ENCODE data around the gene RHOU.
"Not testable (repeated sequence)": the region's sequence is repeated elsewhere in the genome, so short reads cannot be mapped to it uniquely, and the experiment has no call there.

The RHOU gene

DNA sequence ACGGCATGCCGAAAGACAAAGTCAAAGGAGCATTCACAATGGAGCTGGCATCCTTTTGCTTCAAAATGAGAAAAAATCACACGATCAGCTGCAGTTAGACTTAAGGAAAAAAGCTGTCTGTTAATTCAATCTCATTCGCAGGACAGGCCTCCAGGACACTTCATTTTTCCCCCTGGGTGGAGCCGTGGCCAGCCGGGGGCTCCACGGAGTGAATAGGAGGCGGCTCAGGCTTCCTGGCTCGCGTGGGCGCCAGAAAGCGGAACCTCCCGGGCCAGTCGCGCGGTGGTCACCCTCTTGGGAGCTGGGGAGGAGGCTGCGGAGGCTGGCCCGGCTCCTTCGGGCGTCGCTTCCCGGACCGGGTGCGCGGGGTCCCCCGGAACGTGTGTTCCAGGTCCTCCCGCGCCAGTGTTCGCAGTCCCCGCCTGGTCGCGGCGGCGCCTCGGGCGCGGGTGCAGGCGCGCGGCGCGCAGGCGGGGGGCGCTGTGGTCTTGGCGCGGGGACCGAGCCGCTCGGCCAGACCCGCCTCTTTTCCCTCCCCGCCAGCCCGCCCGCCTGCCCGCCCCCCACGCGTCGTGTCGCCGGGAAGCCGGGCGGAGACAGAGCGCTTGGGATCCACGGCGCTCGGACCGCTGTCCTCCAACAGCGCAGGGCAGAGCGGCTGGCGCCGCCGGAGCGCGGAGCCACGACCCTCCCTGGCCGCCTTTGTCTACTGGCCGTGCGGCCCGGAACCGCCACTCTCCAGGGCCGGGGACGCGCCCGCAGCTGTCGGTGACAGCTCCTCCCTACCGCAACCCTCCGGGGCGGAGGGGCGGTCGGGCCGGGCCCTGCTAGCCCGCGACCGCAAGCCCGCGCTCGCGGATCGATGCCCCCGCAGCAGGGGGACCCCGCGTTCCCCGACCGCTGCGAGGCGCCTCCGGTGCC, at the start of gene RHOU:
TSS of gene RHOU (plus strand) at position 599 of the 921 bp plus-strand sequence. CDS start at position 863, 264 bp downstream.
- DNase-seq: peak; percentile 67

GRCh38 chr1:228687587-228687986, 47.7 kb upstream of the RHOU start:
- DNase-seq: no peak

- no peak for DNase-seq
Measured at GRCh38 chr1:228689255-228689654, 46.0 kb upstream of the RHOU start.

DNA sequence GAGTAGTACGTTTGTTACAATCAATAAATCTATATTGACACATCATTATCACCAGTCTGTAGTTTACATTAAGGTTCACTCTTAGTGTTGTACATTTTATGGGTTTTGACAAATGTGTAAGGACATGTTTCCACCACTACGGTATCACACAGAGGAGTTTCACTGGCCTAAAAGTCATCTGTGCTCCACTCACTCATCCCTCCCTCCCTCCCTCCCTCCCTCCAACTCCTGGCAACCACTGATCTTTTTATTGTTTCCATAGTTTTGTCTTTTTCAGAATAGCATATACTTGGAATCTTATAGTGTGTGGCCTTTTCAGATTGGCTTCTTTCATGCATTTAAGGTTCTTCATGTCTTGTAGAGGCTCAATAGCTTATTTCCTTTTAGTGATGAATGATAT, 44.1 kb upstream of the RHOU start:
- no peak for DNase-seq

DNA sequence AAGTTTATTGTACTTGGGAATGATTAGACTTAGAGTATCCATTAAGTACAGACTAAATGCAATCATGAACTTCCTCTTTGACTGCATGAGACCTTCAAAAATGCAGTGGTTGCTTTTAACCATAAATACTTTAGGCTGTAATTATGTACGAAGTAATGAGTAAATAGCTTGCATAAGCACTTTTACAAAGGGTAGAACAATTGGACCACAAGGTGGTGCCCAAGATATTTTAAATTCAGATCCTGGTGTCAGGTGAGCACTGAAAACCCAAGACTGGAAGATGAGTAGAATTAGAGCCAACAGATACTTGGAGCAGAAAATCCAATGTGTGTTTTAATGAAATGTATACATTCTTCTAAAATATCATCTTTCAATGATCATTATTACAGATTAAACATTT, 43.4 kb upstream of the RHOU start:
- DNase-seq: peak; percentile 42

DNA sequence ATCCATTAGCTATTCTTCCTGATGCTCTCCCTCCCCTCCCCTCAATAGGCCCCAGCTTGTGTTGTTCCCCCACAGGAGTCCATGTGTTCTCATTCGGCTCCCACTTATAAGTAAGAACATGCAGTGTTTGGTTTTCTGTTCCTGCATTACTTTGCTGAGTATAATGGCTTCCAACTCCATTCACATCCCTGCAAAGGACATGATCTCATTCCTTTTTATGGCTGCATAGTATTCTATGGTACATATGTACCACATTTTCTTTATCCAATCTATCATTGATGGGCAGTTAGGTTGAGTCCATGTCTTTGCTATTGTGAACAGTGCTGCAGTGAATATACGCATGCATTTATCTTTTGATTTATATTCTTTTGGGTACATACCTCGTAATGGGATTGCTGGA, 40.8 kb upstream of the RHOU start:
- DNase-seq: not testable (repeated sequence)

DNA sequence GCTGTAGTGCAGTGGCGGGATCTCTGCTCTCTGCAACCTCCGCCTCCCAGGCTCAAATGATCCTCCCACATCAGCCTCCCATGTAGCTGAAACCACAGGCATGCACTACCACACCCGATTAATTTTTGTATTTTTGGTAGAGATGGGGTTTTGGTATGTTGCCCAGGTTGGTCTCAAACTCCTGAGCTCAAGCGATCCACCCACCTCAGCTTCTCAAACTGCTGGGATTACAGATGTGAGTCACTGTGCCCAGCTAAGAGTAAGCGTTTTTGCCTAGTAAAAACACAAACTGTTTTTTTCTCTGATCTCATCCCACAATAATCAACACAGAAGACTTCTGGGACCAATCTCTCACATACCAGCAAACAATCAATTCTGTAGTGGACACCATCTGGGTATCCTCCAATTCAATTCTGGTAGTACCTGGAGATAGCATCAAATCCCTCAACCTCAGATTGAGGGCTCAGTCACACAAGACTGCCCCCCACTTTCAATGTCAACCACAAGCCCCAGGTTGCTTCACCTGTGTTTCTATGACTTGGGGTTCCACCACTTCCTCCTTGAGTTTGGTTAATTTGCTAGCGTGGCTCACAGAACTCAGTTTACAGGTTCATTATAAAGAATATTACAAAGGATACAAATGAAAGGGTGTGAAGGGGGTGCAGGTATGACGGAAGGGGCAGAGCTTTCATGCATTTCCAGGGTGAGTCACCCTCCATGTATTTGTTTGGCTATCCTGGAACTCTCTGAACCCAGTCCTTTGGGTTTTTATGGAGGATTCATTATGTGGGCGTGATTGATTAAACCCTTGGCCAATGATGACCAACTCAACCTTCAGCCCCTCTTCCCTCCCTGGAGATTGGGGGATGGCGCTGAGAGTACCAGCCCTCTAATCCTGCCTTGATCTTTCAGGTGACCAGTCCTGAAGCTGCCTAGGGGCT, 40.0 kb upstream of the RHOU start:
- no peak for DNase-seq

- DNase-seq: peak; percentile 95
Measured at GRCh38 chr1:228697207-228698016, 37.9 kb upstream of the RHOU start.

- DNase-seq: no peak
Measured at GRCh38 chr1:228698017-228698329, 37.3 kb upstream of the RHOU start.

DNA sequence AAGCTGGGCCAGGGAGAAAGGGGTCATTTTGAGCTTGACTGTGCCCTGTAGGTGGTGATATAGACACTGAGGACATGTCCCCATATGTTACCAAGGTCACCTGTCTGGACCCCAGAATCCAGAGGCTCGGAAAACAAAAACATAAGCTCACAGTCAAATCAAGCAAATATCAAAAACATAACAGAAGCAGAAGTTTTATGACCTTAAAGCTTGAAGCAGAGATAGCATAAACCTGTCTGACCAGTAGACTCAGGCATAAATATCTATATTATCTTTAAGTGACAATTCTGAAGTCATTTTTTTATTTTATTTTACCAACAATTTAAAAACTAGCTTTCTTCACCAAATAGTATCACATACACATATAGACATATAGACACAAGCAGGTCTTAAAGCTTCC, 32.8 kb upstream of the RHOU start:
- DNase-seq: no peak

- no peak for DNase-seq
Measured at GRCh38 chr1:228706305-228706704, 29.0 kb upstream of the RHOU start.

DNA sequence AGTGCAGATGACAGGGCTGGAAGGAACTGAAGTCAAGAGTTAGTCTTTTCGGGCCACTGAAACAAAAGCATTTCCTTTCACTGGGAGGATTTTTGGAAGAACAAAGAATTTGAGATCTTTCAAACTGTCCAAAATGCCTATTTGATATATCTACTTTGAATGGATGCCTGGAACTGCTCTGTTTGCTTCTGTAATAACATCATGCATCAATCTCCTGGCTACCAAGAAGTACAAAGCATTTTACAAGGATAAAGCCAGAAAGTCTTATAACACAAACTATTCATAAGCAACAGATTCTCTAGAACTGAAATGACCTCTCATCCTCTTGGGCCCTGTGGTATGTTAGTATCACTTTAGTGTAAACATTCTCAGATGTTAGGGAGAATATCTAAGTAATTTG, 18.2 kb upstream of the RHOU start:
- no peak for DNase-seq

DNA sequence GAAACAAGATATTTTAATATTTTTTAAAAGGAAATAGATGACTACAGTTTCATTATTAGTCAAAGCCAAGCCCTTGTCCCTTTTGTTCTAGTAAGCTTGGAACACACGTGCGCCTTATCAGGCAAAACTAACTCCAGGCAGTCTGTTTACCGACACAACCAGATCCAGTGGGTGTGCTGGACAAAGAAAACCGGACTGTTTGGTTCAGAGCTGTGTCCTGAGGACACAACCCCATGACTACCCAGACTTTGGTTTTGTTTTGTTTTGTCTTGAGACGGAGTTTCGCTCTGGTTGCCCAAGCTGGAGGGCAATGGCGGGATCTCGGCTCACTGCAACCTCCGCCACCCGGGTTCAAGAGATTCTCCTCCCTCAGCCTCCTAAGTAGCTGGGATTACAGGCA, 13.9 kb upstream of the RHOU start:
- no peak for DNase-seq

GRCh38 chr1:228723287-228723686, 12.0 kb upstream of the RHOU start:
- DNase-seq: no peak

DNA sequence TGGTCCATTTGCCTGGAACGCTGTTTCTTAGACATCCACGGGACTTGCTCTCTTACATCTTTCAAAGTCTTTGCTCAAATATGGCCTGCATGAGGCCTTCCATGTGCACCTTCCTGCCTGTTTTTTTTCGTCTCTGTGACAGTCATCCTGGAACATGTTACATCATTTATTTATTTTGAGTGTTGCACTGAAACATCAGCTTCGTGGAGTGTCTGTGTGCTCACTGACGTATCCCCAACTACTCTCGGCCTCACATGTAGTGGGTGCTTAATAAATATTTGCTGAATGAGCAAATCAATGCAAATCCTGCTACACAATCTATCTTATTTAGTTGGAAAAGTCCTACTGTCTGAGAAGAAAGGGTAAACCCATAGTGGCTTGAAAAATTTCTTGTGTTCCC, 11.4 kb upstream of the RHOU start:
- no peak for DNase-seq

DNA sequence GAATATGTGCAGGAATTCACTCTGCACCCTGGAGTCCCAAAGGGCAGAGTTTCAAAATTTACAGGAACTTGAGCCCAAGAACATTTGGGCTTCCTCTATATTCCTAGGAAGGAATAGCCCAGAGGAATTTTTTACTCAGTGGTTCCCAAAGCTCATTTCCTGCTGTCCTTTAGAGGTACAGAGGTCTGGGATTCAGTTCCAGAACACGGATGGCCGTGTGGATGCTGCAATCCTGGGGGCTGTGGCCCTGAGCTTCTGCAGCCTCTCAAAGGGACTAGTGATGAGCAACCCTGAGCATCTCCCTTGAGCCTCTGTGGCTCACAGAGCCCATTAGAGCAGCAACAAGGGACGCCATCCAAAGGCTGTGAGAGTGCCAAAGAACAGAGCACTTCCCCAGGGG, 10.1 kb upstream of the RHOU start:
- DNase-seq: no peak

GRCh38 chr1:228727681-228728171, 7.6 kb upstream of the RHOU start:
- no peak for DNase-seq

DNA sequence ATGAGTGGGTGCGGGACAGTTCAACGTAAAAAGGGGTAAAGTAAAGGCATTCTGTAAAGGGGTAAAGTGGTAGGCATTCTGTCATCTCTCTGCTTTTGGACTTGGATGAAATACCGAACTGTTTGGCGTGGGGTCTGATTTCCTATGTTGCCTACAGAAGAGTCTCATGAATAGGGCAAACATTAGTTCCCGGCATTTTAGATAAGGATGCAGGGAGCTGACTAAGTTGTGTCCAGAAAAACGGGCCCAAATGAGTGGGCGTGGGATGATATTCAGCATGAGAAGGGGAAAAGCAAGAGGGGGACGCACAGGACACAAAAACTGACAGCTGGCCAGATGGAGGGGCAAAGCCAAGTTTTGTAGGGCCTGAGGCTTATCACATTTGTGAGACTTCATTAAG, 2.9 kb upstream of the RHOU start:
- DNase-seq: no peak

- DNase-seq: no peak
Measured at GRCh38 chr1:228733576-228733975, 1.7 kb upstream of the RHOU start.

GRCh38 chr1:228735871-228736586, 750 bp downstream of the RHOU start:
- peak; percentile 3 for DNase-seq

GRCh38 chr1:228736844-228737445, 1.7 kb downstream of the RHOU start:
- DNase-seq: no peak

DNA sequence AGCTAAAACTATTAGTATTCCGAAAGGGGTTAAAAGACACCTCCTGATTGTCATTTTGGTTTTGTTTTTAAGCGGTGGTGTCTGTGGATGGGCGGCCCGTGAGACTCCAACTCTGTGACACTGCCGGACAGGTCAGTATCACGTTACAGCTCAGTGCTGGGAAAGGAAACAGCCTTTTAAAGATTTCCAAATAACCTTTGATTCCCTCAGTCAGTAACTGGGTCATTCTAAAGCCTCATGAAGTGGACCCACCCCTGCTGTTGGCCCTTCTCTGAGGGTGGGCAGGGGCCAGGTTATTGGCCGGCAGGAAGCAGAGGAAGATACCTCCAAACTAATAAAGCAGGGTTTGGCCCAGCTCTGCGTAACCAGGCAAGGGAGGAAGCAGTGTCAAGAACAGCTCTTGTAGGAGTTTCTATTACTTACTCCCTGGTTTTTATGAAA, 2.3 kb downstream of the RHOU start:
- DNase-seq: no peak

Measured in MV-4-11 (cell line).